GM23248 (cell line): ENCODE measurements around the gene TENT4B.

ENCODE experiments used
- EZH2 ChIP-seq: fragments of 200-600 bp; sonication (generic); IDR thresholded peaks from 2 replicates; pipeline ENCODE4 v1.6.1; 2018; ENCODE audit warnings: antibody characterized with exemption, mild to moderate bottlenecking; ENCODE audit not compliant: insufficient read depth, poor library complexity, severe bottlenecking
- EZH2phosphoT487 ChIP-seq: fragments of 200-600 bp; sonication (generic); IDR thresholded peaks from 2 replicates; pipeline ENCODE4 v1.6.1; 2018; ENCODE audit warnings: antibody characterized with exemption, moderate library complexity, mild to moderate bottlenecking, low read depth; ENCODE audit not compliant: insufficient read depth

GRCh38 chr16:50263060-50263909, 110.2 kb downstream of the TENT4B start:
- TF ChIP-seq EZH2 (no peak), EZH2phosphoT487 (no peak)
